Naive thymus-derived CD8-positive, alpha-beta T cell (primary cell): ENCODE results near the gene ALDH3A2. TPM values are rescaled to one million over a fixed set of nuclear protein-coding genes. Genes with fewer than 3 reads are reported as not detected.

ENCODE experiments used
- ATAC-seq, 2 donors: fragments of 150-1000 bp; cut with Tn5 transposase in 1 of 2; sonication (Bioruptor Pico), chemical (Tn5 transposase) in 1 of 2; 1 replicate in 1 of 2; 2 replicates in 1 of 2; pipeline ENCODE4 v1.10.0; 2021; ENCODE audit warnings: mild to moderate bottlenecking in 2 of 2, moderate library complexity in 2 of 2
- POLR2A ChIA-PET: fragments of 350-600 bp; sonication (Branson Sonifier 250); formaldehyde crosslinking; loops from one replicate; lab custom pipeline; 2021; ENCODE audit warnings: antibody characterized with exemption; lab: Charles Lee
- DNase-seq, 10 donors: peaks; one replicate each; pipeline versions ENCODE4 v3.0.0 to v3.0.0-alpha.2; 2020 to 2022
- H3K27ac Mint-ChIP-seq, 10 donors: one replicate each; pipeline ENCODE4 v1.8.0; 2020 to 2022; ENCODE audit warnings: mild to moderate bottlenecking in 10 of 10, mixed read lengths in 10 of 10, moderate library complexity in 4 of 10, inconsistent platforms in 1 of 10
- H3K27me3 Mint-ChIP-seq, 5 donors: one replicate each; pipeline ENCODE4 v1.8.0; 2021 to 2022; ENCODE audit warnings: mixed read lengths in 5 of 5
- H3K36me3 Mint-ChIP-seq, 3 donors: one replicate each; pipeline ENCODE4 v1.8.0; 2020 to 2022; ENCODE audit warnings: mixed read lengths in 3 of 3, mild to moderate bottlenecking in 2 of 3, inconsistent platforms in 1 of 3
- H3K4me1 Mint-ChIP-seq, 4 donors: one replicate each; pipeline ENCODE4 v1.8.0; 2021 to 2022; ENCODE audit warnings: mixed read lengths in 4 of 4
- H3K4me3 Mint-ChIP-seq, 10 donors: one replicate each; pipeline ENCODE4 v1.8.0; 2020 to 2022; ENCODE audit warnings: mild to moderate bottlenecking in 10 of 10, mixed read lengths in 10 of 10, moderate library complexity in 6 of 10, inconsistent platforms in 1 of 10
- H3K9me3 Mint-ChIP-seq, 9 donors: one replicate each; pipeline ENCODE4 v1.8.0; 2020 to 2022; ENCODE audit warnings: mixed read lengths in 9 of 9, mild to moderate bottlenecking in 3 of 9, inconsistent platforms in 1 of 9, moderate library complexity in 1 of 9
- polyA plus RNA-seq, 3 donors: library from polyadenylated mRNA; unstranded; fragments of 300-500 nt; fragmentation: Illumina TruSeq; gene quantifications; one replicate each; pipeline ENCODE4 v1.2.3, GENCODE V29; 2021
- total RNA-seq, 8 experiments: library from RNA in 2 of 8; stranded (reverse) in 2 of 8; gene quantifications; one replicate each; pipeline ENCODE4 v1.2.3 and lab custom pipeline; 2021 to 2026

ALDH3A2 gene
- total and polyA plus RNA-seq, 5 experiments from 2014 or later = 20.6 to 67.0 (median 23.6) TPM

DNA sequence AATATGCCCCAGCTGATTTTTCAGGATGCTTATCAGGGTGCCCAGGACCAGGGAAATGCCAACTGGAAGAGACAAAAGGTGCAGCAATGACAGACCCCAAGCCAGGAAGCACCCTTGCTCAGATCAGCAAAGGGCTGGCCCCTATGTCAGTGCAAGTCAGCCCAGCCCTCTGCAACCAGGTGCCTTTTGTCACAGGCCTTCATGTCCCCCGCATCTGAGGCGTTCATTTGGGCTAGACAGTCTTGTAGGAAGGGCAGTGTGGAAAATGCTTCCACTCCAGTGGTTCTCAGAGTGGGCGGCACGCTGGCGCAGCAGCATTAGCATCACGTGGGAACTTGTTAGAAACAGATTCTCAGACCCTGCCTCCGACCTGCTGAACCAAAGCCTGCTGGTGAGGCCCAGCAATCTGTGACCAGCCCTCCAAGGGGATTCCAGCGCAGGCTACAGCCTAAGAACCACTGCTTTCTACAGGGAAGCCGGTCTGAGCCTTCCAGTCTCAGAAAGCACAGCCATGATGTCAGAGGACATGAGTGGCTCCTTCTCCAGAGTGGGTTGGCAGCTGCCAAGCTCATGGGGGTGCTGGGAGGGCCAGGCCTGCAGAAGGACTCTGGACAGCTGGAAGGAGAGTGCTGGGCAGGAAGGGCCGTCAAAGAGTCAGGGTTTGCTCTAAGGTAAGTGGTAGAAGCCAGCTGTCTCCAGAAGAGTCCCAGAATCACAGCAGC, 54.7 kb downstream of the ALDH3A2 start:
- POLR2A ChIA-PET = no interaction called here
- H3K9me3 Mint-ChIP-seq = no peaks in the 10 kb centered on the region
- no peaks in the 10 kb centered on the region for H3K4me1 Mint-ChIP-seq
- no peaks in the 10 kb centered on the region for H3K36me3 Mint-ChIP-seq
- ATAC-seq (no peak), DNase-seq (no peak)
- peak overlapping the region in 3 of 10 donors; percentile 18 to 66 (median 62) for H3K27ac Mint-ChIP-seq
- no peaks in the 10 kb centered on the region for H3K27me3 Mint-ChIP-seq
- no peak overlapping the region for H3K4me3 Mint-ChIP-seq

DNA sequence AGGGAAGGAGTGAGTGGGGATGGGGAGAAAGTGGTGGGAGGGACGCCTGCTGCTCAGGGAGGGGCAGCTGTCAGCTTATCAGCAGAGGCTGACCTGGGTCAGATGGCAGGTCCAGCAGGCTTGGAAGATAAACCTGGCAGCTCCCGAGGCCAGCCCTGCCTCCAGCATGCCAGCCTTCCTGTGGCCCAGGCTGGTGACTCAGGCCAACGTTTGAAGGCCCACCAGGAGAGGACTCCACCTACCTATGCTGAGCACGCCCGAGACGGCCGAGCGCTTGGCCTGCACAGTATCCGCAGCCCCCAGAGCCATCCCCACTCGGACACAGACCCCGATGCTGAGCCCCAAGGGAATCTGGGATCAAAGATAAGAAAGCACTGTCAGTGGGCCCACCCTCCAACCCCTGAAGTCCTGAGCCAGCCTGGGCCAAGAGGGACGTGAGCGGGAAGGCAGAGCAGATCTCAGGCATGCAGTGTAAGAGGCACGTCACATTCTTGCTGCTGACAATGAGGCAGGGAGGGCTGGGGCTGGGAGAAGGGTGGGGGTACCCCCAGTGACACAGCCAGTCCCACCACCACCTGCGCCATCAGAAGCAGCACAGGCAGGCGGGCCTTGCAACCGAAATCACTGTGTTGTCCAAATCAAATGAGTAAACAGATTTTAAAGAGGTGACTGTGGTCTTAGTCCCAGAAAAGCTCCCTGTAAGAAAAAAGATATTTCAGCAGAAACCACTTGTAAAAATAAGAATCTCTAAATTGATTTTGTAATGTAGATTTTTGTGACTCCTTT, 55.5 kb downstream of the ALDH3A2 start:
- no peak for DNase-seq
- Mint-ChIP-seq H3K27ac (no peak overlapping the region), H3K27me3 (no peaks in the 10 kb centered on the region), H3K4me3 (no peak overlapping the region), H3K4me1 (no peaks in the 10 kb centered on the region), H3K36me3 (no peaks in the 10 kb centered on the region), H3K9me3 (no peaks in the 10 kb centered on the region)
- POLR2A ChIA-PET = no interaction called here
- no peak for ATAC-seq

DNA sequence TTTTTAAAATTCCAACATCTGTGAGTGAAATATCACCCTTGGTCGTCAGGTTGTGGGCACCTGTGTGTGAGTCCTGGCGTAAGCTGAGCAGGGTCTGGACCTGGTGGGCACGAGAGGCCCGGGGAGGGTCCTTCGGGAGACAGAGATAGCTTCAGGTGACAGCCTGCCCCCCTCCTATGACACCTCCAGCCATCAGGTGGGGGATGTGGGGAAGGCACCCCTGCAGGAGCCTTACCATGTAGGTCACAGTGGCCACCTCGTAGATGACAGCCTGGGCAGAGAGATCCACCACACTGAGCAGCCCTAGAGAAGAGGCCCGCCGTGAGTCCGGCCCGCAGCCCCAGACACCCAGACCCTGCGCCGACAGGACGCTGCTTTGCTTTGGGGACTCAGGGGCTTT, 56.6 kb downstream of the ALDH3A2 start:
- Mint-ChIP-seq H3K27me3 (no peaks in the 10 kb centered on the region), H3K27ac (no peak overlapping the region), H3K4me1 (peaks cover 0 to 2% (median 0%) of the 10 kb centered on the region in 4 donors), H3K4me3 (no peak overlapping the region), H3K36me3 (no peaks in the 10 kb centered on the region), H3K9me3 (no peaks in the 10 kb centered on the region)
- ATAC-seq = no peak
- no peak for DNase-seq
- POLR2A ChIA-PET = no interaction called here

DNA sequence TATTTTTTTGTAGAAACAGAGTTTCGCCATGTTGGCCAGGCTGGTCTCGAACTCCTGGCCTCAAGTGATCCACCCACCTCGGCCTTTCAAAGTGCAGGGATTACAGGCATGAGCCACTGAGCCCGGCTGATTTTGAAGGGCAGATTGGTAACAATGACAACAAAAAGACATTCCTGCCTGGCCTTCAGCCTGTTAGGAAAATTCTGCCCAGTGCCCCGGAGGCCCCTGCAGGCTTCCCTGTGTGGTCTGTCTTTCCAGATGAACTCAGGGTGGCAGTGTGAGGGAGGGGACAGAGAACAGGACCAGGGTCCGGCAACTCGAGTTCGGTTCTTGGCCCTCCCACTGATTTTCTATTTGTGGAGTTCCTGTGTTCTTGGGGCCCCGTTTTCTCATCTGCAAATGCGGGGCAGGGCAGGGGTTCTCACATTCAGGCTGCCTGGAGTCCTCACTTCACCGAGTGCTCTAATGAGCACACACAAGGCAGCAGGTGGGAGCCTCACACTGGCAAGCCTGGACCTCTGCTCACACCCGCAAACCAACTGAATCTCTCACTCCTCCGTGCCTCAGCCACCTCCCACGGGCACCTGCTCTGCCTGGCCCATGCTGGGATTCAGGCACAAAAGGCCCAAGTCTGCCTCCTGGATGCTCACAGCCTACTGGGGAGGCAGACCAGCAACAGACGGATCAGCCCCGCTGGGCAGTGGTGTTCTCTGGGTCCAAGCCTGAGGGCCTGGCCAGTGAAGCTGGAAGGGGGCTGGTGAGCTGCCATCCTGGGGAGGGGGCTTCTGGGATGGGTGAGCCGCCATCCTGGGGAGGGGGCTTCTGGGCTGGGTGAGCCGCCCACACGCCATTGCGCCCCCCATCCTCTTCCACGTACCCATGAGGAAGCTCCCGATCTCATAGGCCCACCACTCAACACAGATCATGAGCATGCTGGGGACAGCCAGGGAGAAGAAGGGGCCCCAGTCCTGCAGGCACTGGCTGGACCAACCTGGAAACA, 57.5 kb downstream of the ALDH3A2 start:
- DNase-seq (no peak), ATAC-seq (no peak)
- Mint-ChIP-seq H3K27me3 (no peaks in the 10 kb centered on the region), H3K9me3 (no peaks in the 10 kb centered on the region), H3K27ac (no peak overlapping the region), H3K4me1 (peaks cover 0 to 2% (median 0%) of the 10 kb centered on the region in 4 donors), H3K4me3 (no peak overlapping the region), H3K36me3 (no peaks in the 10 kb centered on the region)
- POLR2A ChIA-PET = no interaction called here

DNA sequence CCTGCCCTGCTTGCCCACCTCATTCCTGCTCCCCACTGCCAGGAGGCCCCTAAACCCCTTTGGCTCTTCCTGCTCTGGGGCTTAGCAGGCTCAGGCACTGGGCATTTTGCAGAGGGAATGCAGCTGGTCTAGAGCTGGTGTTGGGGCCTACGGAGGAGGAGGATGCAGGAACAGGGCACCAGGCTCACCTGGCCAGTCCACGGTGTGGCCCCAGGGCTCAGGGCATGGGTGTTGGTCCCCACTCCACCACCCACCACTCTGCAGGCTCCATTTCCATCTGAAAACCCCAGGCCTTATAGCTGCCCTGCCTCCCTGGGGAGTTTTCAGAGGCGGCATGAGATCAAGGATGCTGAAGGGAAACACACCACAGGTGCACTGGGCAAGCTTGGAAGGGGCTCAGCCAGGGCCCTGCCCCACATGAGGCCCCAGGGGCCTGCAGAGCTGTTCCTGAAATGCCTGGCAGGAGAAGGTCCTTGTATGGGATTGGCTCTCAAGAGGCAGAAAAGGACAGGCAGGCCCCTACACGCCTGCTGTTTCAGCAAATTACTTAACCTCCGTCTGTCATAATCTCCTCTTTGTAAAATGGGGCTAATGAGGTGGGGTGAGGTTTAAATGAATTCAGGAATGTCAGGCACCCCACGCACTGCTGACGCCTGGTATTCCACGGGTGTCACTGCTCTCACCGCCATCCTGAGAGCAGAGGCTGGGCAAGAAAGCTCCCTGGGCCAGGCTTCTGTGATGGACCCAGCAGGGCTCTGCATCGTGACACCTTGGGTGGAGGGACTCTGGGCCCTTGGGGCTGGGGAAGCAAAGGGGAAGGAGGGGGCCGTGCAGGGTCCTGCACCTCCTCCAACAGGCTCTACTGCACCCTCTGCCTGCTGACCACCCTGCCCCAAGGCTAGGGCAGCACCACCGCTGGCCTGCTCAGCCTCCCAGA, 58.5 kb downstream of the ALDH3A2 start:
- no peaks in the 10 kb centered on the region for H3K36me3 Mint-ChIP-seq
- peak overlapping the region in 1 of 10 donors; percentile 51 for H3K27ac Mint-ChIP-seq
- H3K27me3 Mint-ChIP-seq = no peaks in the 10 kb centered on the region
- no peak for ATAC-seq
- H3K4me1 Mint-ChIP-seq = peaks cover 0 to 2% (median 0%) of the 10 kb centered on the region in 4 donors
- POLR2A ChIA-PET = interaction anchor here (0.6 kb wide), 1 partner anchor 60 kb away, joined by 3 read pairs; no protein-coding TSS in a partner anchor
- H3K4me3 Mint-ChIP-seq = no peak overlapping the region
- no peak for DNase-seq
- no peaks in the 10 kb centered on the region for H3K9me3 Mint-ChIP-seq

DNA sequence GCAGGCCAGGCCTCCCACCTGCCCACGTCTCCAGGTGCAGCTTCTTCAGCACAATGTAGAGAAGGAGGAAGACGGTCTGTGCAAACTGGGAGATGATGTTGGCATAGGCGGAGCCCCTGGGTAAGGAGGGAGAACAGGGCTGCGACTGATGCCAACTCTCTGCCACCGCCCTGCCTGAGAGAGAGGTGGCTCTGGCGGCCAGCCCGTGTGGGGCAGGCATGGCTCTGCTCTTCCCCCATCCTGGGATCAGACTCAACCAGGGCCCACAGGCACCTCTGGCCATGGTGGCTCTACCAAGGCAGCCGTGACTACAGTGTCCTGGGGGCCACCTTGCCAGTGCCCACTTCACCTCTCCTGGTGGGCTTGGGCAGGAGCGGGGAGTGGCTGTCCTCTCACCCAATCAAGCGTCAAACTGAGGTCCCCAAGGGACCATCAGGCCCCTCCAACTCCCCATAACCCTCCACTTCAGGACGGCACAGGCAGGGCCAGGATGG, 59.2 kb downstream of the ALDH3A2 start:
- Mint-ChIP-seq H3K27me3 (no peaks in the 10 kb centered on the region), H3K4me1 (peaks cover 0 to 2% (median 0%) of the 10 kb centered on the region in 4 donors), H3K36me3 (no peaks in the 10 kb centered on the region), H3K4me3 (no peak overlapping the region), H3K27ac (no peak overlapping the region), H3K9me3 (no peaks in the 10 kb centered on the region)
- no peak for DNase-seq
- ATAC-seq = no peak
- POLR2A ChIA-PET = interaction anchor here (0.6 kb wide), 1 partner anchor 59 kb away, joined by 3 read pairs; no protein-coding TSS in a partner anchor

DNA sequence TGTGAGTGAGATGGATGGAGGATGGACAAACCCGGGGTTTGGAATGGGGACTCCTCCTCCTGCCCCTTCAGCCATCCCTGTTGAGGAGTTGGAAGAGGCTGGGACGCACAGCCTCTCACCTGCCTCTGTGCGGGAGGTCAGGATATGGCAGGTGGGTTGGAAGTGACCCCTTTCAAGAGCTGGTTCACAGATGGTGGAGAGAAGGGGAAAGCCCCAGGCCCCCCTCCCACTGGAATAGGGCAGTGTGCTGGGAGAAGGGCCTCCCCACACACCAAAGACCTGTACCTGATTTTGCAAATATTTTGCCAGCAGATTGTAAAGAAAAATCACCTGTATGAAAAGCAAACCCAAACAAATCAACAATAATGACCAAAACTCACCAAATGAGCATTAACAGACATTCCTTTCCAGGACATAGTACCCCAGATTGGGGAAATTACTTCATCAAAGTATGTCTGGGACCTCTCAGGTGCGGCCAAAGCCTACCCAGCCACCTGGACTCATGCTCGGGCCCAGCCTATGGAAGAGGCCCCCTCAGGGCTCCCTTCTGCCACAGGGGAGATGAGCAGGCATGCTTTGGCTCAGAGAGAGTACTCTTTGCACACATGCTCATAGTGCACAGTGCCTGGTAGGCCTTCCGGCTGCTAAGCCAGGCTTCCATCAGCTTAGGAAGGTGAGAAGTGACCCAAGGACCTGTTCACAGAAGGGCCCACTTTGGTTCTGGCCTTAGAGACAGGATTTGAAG, 60.1 kb downstream of the ALDH3A2 start:
- Mint-ChIP-seq H3K4me1 (peaks cover 0 to 2% (median 0%) of the 10 kb centered on the region in 4 donors), H3K4me3 (no peak overlapping the region), H3K27me3 (no peaks in the 10 kb centered on the region), H3K36me3 (no peaks in the 10 kb centered on the region), H3K9me3 (no peaks in the 10 kb centered on the region), H3K27ac (peak overlapping the region in 1 of 10 donors; percentile 56)
- DNase-seq (no peak), ATAC-seq (no peak)
- POLR2A ChIA-PET = interaction anchor here (0.5 kb wide), 1 partner anchor 8 kb away, joined by 5 read pairs; no protein-coding TSS in a partner anchor

DNA sequence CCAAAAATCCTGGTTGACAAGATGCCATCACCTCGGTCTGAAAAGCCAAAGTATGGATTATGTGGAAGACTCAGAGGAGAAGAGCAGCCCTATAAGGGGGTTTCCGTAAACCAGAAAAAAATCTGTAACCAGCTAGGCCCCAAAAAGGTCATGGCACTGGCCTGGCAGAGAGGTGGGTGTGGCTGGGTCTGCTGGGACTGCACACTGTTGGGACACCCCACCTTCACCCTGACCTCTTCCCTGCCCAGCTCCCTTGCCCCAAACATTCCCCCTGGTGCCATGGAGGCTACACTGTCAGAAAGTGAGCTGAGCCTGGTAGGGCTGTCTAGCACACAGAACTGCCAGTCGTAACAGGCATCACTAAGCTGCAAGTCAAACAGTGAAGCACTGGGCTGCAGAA, 61.3 kb downstream of the ALDH3A2 start:
- Mint-ChIP-seq H3K4me1 (peaks cover 0 to 2% (median 0%) of the 10 kb centered on the region in 4 donors), H3K36me3 (no peaks in the 10 kb centered on the region), H3K27ac (peak overlapping the region in 1 of 10 donors; percentile 79), H3K27me3 (no peaks in the 10 kb centered on the region), H3K4me3 (no peak overlapping the region), H3K9me3 (no peaks in the 10 kb centered on the region)
- ATAC-seq = no peak
- no peak for DNase-seq
- POLR2A ChIA-PET = no interaction called here

DNA sequence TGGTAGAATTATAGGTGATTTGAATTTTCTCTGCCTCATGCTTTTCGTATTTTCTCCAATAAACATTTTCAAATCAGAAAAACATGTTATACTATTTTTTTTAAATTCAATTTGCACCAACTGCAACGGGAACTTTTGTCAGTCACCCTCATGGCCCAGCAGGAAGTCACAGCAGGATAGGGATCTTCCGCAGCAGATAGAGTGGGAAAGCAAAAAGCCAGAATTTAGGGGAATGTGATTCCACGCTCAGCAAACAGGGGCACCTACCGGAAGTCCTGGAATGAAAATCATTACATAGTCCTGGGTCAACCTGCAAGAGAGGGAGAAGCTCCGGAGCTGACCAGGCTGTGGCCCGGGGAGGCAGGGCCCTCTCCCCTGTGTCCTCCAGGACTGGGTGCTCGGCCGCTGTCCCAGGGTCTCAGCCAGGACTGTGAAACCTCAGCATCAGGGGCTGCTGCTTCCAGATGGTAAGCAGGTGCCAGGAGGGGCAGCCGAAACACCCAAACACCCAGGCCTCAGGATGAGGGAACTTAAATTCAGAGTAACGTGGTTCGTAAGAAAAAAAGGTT, 64.0 kb downstream of the ALDH3A2 start:
- DNase-seq (no peak), ATAC-seq (no peak)
- H3K4me3 Mint-ChIP-seq = no peak overlapping the region
- no peaks in the 10 kb centered on the region for H3K9me3 Mint-ChIP-seq
- H3K36me3 Mint-ChIP-seq = no peaks in the 10 kb centered on the region
- H3K4me1 Mint-ChIP-seq = peaks cover 0 to 2% (median 0%) of the 10 kb centered on the region in 4 donors
- POLR2A ChIA-PET = no interaction called here
- no peaks in the 10 kb centered on the region for H3K27me3 Mint-ChIP-seq
- H3K27ac Mint-ChIP-seq = peak overlapping the region in 1 of 10 donors; percentile 11

DNA sequence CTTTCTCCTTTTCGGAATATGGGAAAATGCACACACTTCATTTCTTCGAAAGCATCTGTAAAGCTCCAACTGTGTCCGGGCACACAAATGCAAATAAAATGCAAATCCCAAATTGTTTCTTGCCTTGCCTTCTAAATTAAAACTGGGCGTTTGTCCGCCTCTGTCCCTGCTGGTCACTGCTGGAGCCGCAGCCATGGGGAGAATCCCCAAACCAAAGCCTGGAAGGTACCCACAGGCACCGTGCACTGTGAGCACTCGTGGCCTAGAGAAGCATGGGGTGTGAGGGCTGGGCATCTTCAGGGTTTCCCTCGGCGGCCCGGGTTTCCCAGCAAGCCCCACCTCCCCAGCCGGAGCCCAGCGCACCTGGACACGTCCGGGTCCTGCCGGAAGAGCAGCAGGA, 64.9 kb downstream of the ALDH3A2 start:
- no peak for DNase-seq
- no peak overlapping the region for H3K27ac Mint-ChIP-seq
- H3K36me3 Mint-ChIP-seq = no peaks in the 10 kb centered on the region
- ATAC-seq = no peak
- peaks cover 0 to 4% (median under 1%) of the 10 kb centered on the region in 4 donors for H3K4me1 Mint-ChIP-seq
- H3K9me3 Mint-ChIP-seq = no peaks in the 10 kb centered on the region
- H3K4me3 Mint-ChIP-seq = no peak overlapping the region
- no peaks in the 10 kb centered on the region for H3K27me3 Mint-ChIP-seq
- POLR2A ChIA-PET = no interaction called here
